ENCODE data around the gene ABCD3.
A peak's percentile ranks its signal among the peaks of the same experiment; 100 is the strongest.
"Not testable (repeated sequence)": the region's sequence is repeated elsewhere in the genome, so short reads cannot be mapped to it uniquely, and the experiment has no call there.

ABCD3 gene

GRCh38 chr1:94417978-94418663 is at the start of gene ABCD3:
Gene ABCD3 (plus strand): TSS chr1:94418389. CDS start chr1:94418479, 90 bp downstream.
- DNase-seq (ENCODE audit: extremely low spot score, insufficient read length, low read depth) (peak; percentile 92), FAIRE-seq (peak; percentile 89)

GRCh38 chr1:94372771-94373170 is 45.4 kb upstream of the ABCD3 start:
- DNase-seq (ENCODE audit: extremely low spot score, insufficient read length, low read depth); FAIRE-seq: not testable (repeated sequence)

DNA sequence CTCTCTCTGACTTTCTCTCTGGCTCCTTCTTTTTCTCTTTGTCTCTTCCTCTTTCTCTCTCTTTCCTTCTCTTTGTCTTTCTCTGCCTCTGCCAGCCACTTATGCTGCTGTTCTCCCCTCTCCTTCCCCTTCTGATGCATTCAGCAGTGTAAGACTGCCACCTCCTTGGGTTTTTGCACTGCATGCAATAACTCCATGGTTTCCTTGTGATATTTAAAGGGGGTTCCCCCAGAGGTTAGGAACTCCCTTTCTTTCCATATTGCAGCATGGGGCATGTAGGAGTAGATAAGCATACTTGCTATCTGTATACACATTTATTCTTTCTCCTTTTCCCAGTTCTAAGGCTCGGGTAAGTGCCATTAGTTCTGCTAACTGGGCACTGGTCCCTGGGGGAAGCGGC is 44.9 kb upstream of the ABCD3 start:
- FAIRE-seq; DNase-seq (ENCODE audit: extremely low spot score, insufficient read length, low read depth): not testable (repeated sequence)

- not testable (repeated sequence) for DNase-seq (ENCODE audit: extremely low spot score, insufficient read length, low read depth); FAIRE-seq
Observed at GRCh38 chr1:94375666-94376065, 42.5 kb upstream of the ABCD3 start.

DNA sequence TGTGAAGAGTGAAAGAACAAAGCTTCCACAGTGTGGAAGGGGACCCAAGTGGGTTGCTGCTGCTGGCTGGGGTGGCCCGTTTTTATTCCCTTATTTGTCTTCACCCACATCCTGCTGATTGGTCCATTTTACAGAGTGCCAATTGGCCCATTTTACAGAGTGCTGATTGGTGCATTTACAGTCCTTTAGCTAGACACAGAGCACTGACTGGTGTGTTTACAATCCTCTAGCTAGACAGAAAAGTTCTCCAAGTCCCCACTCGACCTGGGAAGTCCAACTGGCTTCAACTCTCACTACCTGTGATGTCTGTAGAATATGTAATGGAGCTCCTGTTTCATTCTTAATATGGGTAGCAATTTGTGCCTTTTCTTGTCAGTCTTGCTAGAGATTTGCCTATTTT is 39.7 kb upstream of the ABCD3 start:
- DNase-seq (ENCODE audit: extremely low spot score, insufficient read length, low read depth); FAIRE-seq: not testable (repeated sequence)

- no peak for FAIRE-seq
- no peak for DNase-seq (ENCODE audit: extremely low spot score, insufficient read length, low read depth)
Observed at GRCh38 chr1:94379615-94380014, 38.6 kb upstream of the ABCD3 start.

DNA sequence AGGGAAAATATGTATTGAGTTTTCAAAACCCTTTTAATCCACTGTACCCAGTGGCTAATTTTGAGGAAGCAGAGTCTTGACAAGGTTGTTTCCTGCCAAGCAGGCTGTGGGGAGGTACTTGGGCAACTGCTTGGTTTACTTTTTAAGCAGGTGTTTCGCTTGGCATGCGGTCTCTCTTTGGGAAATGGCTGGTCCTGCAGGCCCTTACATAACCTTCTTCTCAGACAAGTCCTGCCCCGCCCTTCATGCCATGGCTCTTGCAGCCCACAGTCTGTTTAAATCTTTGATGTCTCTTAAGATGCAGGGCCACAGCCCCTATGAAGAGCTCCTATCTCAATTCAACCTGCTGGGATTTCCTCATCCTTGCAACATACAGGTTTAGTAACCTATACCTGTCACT is 36.0 kb upstream of the ABCD3 start:
- no peak for DNase-seq (ENCODE audit: extremely low spot score, insufficient read length, low read depth)
- FAIRE-seq, result no peak

DNA sequence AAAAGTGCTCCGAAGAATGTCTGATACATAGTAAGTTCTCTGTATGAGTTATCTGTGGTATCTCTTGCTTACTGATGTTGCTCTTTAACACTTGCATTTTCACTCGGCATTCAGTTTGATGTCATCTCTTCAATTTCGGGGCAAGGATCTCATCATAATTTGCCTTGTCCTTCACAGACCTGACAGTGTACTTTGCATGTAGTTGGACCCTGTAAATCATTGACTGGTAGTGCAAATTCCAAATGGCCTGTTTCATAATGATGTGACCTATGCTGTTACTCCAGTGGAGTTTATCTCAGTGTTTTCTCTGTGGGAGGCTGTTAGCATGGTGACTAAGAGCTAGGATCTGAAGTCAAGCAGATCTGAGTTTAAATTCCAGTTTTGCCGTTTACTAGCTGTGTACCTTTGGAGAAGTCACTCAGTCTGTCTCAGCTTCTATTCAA is 34.2 kb upstream of the ABCD3 start:
- FAIRE-seq, result peak; percentile 31

GRCh38 chr1:94384485-94385265 is 33.5 kb upstream of the ABCD3 start:
- FAIRE-seq (peak; percentile 15), DNase-seq (ENCODE audit: extremely low spot score, insufficient read length, low read depth) (no peak)

More for the DNA sequence above, 34.2 kb upstream of the ABCD3 start:
- no peak for DNase-seq (ENCODE audit: extremely low spot score, insufficient read length, low read depth)

DNA sequence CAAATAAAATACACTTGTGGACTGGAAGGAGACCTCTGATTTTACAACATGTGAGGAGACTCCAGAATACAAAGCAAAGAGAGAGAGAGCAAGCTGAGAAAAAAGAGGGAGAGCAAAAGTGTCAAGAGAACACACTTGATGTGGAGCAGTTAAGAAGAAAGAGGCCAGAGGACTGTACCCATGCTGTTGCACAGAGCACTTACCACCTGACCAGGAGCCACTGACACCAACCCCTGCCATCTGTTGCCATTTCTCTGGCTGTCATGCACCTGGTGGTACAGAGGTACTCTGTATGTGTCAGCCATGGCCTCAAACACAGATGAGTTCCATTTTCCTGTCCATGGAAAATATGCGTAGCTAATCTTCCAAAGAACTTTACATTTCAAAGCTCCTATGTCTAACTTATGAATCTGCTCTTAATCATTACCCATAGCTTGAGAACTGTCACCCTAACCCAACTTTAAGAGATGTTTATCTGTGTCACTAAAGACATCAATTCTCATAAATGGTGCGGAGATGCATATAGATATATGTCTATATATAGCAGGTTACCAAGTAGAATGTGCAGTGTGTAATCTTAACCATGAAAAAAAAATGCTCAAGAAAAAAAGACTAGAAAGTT is 32.8 kb upstream of the ABCD3 start:
- no peak for DNase-seq (ENCODE audit: extremely low spot score, insufficient read length, low read depth)
- FAIRE-seq, result no peak

GRCh38 chr1:94389298-94389697 is 28.9 kb upstream of the ABCD3 start:
- no peak for FAIRE-seq
- no peak for DNase-seq (ENCODE audit: extremely low spot score, insufficient read length, low read depth)

DNA sequence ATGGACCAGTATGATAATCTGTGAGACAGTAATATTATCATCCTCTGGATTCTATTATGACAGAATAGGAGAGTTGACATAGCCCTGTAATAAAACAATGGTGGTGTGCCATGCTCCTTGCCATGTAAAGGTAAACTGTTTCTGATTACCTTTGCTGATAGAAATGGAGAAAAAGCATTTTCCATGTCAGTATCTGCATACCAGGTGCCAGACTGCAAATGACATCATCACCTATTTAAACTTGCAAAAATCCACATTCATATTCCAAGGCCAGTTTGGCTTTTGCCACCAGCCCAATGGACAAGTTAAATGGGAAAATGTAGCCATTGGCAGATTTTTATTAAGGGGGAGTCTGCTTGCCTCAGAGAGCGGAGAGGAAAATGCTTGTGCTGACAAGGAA is 23.9 kb upstream of the ABCD3 start:
- DNase-seq (ENCODE audit: extremely low spot score, insufficient read length, low read depth), result no peak
- no peak for FAIRE-seq

DNA sequence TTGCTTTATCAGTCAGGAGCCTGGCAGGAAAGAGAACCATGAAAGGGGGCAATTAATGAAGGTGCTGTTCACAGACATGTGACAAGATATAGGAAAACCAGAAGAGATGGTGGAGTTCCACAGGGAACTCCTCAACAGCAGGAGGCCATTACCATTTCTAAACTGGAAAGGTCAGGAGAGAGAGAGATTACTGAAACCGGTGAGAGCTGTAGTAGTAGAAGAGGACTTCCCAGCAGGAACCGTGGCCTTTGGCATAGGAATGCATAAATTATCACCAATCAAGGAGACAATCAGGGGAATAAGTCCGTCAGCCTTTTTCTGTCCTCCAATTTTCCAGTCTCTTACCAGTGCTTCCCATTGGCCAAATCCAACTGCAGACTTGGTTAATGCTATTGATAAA is 23.0 kb upstream of the ABCD3 start:
- FAIRE-seq, result no peak
- DNase-seq (ENCODE audit: extremely low spot score, insufficient read length, low read depth), result no peak

DNA sequence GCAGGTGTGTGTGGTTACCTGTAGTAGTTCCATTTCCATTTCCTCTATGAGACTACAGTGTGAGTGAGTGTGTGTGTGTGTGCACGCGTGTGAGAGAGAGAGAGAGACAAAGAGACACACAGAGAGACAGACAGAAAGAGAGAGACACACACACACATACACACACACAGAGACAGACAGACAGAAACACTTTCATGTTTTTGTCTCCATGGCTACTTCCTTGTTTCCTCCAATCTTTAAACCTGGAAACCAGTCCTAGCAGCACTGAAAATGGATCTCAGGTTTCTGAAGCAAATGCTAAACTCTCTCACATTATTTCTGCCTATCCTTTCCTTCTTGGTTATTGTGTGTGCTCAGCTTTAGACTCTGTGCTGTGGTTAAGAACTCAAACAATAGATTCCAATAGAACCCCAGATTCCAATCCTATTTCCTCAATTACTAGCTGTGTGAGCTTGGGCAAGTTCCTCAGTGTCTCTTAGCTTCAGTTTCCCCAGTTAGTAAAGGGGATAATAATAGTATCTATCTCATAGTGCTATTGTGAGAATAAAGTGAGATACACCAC is 22.4 kb upstream of the ABCD3 start:
- DNase-seq (ENCODE audit: extremely low spot score, insufficient read length, low read depth), result no peak
- no peak for FAIRE-seq

- FAIRE-seq (no peak), DNase-seq (ENCODE audit: extremely low spot score, insufficient read length, low read depth) (no peak)
Observed at GRCh38 chr1:94396356-94397010, 21.7 kb upstream of the ABCD3 start.

GRCh38 chr1:94398356-94398755 is 19.8 kb upstream of the ABCD3 start:
- FAIRE-seq (no peak), DNase-seq (ENCODE audit: extremely low spot score, insufficient read length, low read depth) (no peak)

- DNase-seq (ENCODE audit: extremely low spot score, insufficient read length, low read depth), result no peak
- FAIRE-seq, result no peak
Observed at GRCh38 chr1:94399453-94399852, 18.7 kb upstream of the ABCD3 start.

DNA sequence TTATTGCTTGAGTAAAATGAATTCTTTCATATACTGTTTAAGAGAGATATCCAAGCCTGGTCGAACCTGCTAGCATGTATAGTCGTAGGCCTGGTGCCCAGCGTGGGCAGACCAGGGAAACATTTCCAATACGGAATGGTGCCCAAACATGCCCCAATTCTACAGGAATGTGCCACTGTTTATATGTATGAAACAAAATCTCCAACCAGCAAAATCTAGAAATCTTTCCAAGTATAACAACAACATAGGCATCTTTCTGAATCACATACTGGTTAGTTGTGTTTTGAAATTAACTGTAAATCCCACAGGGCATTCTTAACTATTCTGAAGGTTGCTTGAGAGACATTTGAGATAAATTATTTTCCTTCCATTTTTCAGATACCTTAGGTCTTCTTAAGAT is 17.0 kb upstream of the ABCD3 start:
- FAIRE-seq (no peak), DNase-seq (ENCODE audit: extremely low spot score, insufficient read length, low read depth) (no peak)

DNA sequence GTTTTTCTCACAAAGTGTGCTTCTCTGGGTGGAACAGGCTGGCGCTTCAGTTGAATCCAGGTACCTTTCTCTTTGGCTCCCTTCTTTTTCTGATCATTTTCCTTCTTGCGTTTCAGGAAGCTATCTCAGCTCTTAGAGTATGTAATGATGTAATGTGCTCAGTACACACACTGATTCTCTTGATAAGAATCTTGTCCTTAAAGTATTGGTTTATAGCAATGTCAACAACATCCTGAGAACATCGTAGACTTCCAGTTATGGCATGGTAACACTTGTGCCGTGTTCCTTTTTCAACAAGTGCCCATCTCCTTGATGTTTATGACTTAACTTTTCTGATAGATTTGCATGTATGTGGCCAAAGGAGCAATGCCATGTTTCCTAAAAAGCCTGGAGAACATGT is 11.7 kb upstream of the ABCD3 start:
- DNase-seq (ENCODE audit: extremely low spot score, insufficient read length, low read depth) (no peak), FAIRE-seq (no peak)
